ENCODE results near the gene NAP1L4.
"Not testable (repeated sequence)": the region's sequence is repeated elsewhere in the genome, so short reads cannot be mapped to it uniquely, and the experiment has no call there.

The NAP1L4 gene

DNA sequence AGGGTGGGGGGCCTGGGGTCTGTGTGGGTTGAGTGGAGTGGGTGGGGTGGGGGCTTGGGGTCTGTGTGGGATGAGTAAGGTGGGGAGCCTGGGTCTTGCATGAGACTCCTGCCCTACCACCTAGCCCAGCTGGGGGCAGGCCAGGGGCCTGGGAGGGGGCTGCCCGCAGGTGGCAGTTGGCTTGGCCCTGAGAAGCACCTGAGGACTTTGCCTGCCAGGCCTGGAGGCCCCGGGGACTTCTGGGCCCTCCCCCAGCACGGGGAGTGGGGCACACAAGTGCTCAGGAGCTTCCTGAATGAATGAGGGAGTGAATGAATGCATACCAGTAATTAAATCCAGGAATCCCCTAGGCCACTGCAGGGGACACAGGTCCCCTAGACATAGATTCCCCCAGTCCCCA, 69.5 kb downstream of the NAP1L4 start:
- DNase-seq (ENCODE audit: low spot score): no peak

DNA sequence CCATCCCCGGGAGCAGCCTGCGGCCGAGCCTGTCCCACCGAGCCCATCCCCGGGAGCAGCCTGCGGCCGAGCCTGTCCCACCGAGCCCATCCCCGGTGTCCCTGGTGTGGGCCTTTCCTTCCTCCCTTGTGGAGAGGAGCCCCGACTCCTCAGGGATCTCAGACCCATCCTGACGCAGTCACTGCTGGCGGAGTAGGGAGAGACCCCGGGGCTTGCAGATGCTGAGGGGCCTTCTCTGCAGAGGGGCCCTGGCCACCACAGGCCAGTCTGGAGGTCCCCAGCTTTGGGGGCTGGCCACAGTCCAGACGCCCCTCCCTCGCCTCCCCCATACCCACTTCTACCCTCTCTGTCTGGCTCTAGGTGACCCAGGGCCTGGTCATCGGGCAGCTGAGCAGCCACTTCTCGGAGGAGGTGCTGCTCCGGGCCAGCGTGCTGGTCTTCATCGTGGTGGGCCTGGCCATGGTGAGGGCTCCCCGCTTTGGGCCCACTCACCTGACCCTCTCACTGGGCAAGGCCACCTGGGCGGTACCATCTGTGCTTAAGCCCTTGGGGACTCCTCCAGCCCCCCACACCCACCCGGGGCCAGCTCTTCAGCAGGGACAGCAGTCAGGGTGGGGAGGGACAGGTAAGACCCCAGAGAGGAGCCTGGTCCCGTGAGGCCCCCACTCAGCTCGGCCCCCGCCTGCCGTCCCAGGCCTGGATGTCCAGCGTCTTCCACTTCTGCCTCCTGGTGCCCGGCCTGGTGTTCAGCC, 70.2 kb downstream of the NAP1L4 start:
- DNase-seq (ENCODE audit: low spot score): no peak

DNA sequence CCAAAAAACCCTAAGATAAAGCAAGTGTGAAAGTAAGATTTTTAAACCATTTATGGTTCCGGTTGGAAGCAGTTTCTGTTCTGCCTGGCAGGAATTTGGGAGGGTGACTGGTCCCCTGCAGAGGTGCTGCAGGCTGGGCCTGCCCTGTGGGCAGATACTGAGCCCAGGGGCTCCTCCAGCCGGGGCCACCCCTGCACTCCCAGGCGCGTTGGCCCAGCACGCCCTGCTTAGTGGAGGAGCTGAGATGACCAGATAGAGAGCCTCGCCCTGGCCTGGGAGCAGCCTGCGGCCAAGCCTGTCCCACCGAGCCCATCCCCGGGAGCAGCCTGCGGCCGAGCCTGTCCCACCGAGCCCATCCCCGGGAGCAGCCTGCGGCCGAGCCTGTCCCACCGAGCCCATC, 70.9 kb downstream of the NAP1L4 start:
- DNase-seq (ENCODE audit: low spot score): no peak

DNA sequence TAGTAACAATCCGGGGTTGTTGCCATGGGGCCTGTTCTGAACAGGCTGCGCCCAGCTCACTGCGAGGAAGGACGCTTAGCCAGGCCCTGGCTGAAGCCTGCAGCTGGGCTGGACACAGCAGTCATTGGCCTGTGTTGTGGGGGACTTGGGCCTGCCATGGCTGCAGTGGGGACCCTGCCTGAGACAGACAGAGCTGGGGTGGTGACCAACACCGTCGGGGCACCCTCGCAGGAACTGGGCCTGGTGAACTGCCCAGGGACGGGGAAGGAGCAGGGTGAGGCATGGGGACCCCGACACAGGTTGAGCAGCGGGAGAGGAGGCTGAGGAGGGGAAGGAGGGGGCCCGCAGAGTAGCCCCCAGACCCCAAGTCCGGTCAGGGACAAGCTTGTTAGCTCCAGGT, 71.8 kb downstream of the NAP1L4 start:
- DNase-seq (ENCODE audit: low spot score): no peak

DNA sequence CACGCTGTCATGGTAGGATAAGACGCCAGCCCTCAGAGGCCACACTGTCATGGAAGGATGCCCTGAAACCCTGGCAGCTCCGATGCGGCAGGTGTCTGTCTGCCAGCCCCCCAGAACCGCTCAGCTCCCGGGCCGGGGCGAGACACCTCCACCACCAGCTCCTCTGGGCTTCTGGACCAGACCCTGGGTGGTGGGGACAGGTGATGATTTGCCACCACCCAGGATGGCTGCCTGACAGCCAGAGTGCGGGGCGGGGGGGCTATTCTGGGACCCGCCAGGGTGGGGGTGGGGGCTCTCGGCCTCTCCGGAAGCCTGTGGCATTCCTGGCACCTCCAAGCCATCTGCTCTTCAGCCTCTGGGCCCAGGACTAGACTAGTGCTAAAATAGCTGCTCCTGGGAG, 72.3 kb downstream of the NAP1L4 start:
- no peak for DNase-seq (ENCODE audit: low spot score)

DNA sequence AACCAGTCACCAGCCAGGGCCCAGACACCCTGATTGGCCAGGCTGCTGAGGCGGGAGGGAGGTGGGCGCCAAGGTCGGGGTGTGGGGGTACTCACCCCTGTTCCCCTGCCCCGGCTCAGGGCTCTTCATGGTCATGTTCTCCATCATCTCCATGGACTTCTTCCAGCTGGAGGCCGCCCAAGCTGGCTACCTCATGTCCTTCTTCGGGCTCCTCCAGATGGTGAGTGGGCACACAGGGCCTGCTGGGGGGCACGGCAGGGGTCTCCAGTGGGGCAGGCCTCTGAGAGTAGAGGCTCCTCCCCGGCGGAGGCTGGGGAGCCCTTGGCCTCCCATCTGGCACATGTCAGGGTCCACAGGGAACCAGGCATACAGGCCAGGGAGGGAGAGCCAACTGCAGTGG, 72.9 kb downstream of the NAP1L4 start:
- DNase-seq (ENCODE audit: low spot score): no peak

DNA sequence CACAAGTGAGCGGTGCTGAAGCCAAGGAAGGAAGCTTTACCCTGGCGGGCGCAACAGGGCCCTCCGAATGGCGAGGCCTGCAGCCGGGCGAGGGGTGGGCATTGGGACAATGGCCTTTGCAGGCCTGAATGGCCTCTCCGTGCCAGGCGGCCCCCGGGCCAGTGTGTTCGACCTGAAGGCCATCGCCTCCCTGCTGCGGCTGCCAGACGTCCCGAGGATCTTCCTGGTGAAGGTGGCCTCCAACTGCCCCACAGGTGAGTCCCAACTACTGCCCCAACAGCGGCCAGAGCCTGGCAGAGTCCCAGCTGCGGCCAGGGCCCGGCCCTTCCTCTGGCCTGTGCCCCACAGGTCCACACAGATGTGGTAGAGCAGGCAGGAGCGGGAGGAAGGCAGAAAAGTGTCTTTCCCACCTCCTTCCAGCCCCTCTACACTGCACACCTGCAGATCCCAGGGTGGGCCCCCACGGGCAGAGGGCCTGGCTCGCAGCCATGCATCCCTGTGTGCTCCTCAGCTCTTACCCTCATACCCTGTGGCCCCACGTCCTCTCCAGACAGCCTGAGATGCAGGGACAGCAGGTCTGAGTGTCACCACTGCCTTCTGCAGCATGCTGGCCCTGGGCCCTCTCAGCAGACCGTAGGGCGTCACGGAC, 74.2 kb downstream of the NAP1L4 start:
- DNase-seq (ENCODE audit: low spot score): no peak

DNA sequence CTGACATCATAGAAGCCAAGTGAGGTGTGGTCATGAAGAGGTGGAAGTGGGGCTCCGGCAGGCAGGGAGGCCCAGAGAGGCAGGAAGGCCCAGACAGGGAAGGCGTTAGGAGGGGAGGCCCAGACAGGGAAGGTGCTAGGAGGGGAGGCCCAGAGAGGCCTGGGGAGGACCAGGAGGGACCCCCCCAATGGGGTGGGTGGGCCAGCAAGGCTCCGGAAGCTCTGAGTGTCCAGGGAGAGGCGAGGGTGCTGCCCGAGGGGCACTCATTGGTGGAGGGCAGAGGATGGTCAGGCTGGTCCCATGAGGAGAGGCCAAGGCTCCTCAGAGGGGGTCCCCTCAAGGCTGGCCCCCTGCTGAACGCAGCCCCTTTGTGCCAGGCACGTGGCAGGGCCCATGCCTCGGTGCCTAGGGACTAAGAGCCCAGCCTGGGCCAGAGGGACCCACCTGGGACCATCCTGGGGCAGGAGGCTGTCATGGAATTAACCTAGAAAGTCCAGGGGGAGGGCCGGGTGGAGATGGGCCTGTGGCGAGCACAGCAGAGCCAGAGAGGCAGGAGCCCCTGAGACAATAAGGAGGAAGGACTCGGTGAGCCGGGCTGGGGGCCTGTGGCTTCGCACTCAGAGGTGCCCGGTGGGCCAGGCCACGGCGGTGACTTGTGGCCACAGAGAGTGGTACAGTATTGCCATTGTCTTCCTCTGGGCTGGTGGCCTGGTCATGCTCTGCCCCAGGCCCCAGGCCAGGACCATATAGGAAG, 75.1 kb downstream of the NAP1L4 start:
- no peak for DNase-seq (ENCODE audit: low spot score)

DNA sequence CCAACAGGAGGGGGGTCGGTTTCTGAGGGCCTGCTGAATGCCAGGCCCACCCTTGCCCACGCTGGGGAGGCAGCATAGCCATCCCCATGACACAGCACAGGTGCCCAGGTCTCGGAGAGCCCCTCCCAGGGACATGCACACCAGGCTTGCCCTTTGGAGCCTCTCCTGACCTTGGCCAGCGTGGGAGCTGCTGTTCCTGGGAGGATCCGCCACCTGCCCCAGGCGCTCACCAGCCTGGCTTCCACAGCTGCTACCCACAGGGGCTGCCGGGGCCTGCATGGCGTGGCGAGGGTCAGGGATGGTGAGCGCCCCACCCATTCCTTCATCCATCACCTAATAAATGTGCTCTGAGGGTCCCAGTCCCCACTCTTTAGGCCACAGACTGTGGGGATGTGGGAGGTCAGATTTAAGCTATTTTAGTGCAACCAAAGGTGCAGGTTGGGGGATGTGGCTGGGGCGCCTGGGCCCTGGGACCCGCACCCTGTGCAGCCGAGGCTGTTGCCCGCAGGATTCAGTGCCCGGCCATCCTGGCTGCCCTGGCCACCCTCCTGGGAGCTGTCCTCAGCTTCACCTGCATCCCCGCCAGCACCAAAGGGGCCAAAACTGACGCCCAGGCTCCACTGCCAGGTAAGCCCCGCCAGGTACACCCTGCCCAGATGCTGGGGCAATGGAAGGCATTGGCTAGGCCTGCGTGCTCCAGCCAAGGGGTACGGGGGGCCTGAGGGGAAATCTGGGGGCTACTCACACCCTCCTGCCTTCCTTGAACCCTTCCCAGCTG, 75.8 kb downstream of the NAP1L4 start:
- no peak for DNase-seq (ENCODE audit: low spot score)

DNA sequence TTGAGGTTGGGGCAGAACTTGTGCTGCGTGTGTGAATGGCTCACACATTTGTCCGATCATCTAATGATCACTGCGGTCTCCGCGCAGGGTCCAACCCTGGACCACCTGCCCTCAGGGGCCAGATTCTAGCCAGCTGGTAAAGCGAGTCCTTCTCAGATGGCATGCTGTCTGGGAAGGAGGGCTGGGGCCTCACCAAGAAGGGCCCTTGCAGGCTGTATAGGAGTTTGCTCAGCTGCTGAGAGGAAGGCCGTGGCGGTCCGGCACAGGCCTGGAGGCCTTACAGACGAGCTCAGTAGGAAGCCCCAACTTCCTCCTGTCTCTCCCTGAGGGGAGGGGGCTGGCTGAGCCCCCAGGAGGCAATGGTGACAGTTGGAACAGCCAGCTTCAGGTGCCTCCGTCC, 76.7 kb downstream of the NAP1L4 start:
- no peak for DNase-seq (ENCODE audit: low spot score)

DNA sequence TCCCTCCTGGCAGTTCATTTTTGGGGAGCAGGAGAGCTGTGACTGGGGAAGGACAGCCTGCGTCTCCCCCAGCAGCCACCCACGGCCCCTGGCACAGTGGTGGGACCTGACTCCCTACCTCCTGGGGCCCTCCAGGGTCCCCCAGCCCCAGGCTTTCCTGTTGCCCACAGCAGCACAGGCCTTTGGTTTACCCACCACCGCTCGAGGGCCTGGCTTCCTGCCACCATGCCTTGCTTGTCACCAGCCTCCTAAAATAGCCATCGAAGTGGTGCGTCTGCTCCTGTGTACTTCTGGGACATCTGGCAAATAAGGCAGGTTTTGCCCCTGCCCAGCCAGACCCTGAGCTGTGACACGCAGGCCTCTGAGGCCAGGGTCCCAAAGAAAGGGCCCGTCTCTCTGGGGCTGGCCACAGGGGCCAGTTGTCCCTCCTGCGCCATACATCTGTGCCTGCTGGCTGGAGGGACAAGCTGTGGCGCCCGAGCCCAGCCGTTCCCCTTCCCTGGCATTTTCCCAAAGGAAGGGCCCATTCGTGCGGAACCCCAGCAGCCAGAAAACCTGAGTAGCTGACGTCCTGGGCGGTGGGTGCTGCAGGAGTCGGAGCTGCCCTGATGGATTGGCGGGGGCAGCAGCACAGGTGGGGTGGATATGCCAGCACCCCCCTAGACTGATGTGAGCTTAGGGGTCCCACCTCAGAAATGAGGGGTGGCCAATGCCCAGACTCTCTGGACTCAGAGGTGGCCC, 77.5 kb downstream of the NAP1L4 start:
- no peak for DNase-seq (ENCODE audit: low spot score)

GRCh38 chr11:2913776-2914175, 78.4 kb downstream of the NAP1L4 start:
- DNase-seq (ENCODE audit: low spot score): no peak

DNA sequence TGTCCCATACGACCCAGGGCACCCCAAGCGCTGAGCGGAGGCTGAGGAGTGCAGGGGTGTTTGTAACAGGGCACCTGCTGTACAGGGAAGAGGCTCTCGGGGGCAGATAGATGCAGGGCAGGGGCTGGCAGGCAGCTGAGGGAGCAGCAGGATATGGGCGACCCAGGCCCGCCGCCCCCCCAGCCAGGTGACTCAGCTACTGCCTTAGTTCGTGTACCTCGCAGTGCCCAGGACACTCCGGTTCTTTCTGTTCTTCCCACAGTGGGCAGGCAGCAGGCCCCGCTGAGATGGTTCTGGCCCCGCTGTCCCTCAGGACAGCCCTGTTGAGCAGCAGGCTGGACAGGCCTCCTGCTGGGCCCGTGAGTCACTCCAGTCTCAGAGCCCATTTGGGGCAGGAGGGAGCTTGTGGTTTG, 79.1 kb downstream of the NAP1L4 start:
- DNase-seq (ENCODE audit: low spot score): peak; percentile 79

DNA sequence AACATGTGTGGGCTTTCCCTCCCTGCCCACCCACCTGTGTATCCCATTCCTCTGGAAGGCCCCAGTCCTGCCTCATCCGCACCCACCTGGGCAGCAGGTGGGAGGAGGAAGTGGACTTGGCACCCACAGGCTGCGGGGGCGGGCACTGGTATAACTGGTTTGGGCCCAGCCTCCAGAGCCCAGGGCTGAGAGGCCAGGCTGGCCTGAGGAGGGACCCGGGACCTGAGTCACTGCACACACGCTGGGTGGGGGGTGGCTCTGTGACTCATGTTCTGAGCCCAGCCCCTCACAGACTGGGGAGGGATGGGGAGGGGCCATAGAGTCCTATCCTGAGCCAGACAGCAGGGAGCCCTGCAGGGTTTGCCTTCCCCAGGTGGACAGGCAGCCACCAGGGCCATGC, 79.6 kb downstream of the NAP1L4 start:
- peak; percentile 95 for DNase-seq (ENCODE audit: low spot score)

GRCh38 chr11:2911785-2912391, 80.2 kb downstream of the NAP1L4 start:
- DNase-seq (ENCODE audit: low spot score): no peak

GRCh38 chr11:2911088-2911784, 80.9 kb downstream of the NAP1L4 start:
- no peak for DNase-seq (ENCODE audit: low spot score)

GRCh38 chr11:2910401-2910955, 81.7 kb downstream of the NAP1L4 start:
- no peak for DNase-seq (ENCODE audit: low spot score)

- DNase-seq (ENCODE audit: low spot score): no peak
Observed at GRCh38 chr11:2909133-2909902, 82.8 kb downstream of the NAP1L4 start.

DNA sequence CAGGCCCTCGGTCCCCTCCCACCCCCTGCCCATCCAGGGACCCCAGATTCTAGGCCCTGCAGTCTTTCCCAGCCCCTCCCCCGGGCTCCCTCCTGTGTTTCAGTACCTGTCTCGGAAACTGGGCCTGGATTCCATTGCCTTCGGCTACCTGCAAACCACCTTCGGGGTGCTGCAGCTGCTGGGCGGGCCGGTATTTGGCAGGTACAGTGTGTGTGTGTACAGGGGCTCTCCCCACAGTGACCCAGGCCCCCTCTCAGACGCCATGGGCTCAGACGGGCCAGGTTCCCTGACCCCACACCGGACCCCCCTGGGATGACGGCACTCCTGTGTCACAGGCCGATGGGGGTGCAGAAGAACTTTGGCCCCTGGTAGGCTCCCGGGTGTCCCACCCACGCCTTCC, 84.0 kb downstream of the NAP1L4 start:
- DNase-seq (ENCODE audit: low spot score): no peak

DNA sequence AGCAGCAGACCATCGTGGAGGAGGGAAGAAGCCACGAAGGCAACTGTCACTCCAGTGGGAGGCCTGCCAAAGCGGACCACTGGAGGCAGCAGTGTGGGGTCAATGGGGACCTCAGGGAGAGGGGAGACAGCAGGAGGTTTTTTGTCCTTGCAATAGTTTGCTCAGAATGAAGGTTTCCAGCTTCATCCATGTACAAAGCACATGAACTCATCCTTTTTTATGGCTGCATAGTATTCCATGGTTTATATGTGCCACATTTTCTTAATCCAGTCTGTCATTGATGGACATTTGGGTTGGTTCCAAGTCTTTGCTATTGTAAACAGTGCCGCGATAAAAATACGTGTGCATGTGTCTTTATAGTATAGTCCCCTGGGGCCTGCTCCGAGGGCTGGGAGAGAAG, 86.8 kb downstream of the NAP1L4 start:
- DNase-seq (ENCODE audit: low spot score): not testable (repeated sequence)

Data from hepatic stellate cell (primary cell).